ENCODE results near the gene PTGR2. TPM values are rescaled to one million over a fixed set of nuclear protein-coding genes. Genes with fewer than 3 reads are reported as not detected.

Gene PTGR2
- total RNA-seq, 1 experiment from 2014 or later = 6.7 TPM

DNA sequence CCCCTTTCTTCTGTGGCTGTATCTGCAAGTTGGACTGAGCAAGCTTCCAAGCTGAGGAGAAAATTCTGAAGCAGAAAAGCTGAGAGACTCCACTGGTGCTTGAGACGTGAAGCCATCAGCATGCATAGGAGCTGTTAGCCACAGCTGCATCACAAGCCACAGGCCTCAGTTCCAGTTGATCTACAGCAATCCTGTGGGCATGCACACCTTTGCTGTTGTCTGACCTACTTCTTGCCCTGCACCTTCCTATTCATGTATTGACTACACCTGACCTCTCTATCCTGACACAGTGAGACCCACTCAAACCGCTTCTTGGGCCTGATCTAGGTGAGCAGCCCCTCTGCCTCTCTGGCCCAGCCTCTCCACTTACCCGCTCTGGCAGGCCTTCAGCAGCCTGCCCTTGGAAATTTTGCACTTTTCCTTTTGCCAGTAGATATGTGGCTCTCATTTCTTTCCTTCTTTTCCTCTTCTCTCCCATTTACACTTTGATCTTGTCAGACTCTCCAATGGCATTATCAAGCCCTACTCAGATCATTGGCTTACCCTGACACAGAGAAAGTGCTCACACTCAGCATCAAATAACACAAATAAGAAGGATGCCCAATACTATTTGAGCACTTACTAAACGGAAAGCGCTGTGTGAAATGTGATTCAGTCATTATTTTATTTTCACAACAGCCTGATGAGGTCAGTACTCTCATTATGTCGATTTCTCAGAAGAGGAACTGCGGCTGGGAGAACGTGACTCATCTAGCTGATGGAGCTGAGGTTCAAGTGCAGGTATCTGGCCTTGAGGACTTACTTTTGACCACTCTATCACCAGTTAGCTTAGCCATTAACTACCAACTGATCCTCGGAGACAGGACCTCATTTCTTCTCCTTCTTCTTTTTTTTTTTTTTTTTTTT, 21.9 kb upstream of the PTGR2 start:
- Histone ChIP-seq H3K18ac (ENCODE audit: insufficient read length, low read depth, low read length) (no peak overlapping the region), H4K8ac (replicated peaks; ENCODE audit: insufficient read length, low read depth, low read length) (no peak overlapping the region), H2BK12ac (ENCODE audit: insufficient read length, low read depth, low read length) (no peak overlapping the region), H3T11ph (ENCODE audit: low read length) (no peak overlapping the region), H3K4me2 (ENCODE audit: insufficient read depth, insufficient read length, low read length) (no peak overlapping the region), H4K5ac (ENCODE audit: insufficient read length, low read depth, low read length) (no peak overlapping the region), H3K27me3 (ENCODE audit: insufficient read depth, low read length) (no peaks in the 10 kb centered on the region), H3K56ac (ENCODE audit: insufficient read length, low read depth, low read length) (no peak overlapping the region), H3K4me1 (ENCODE audit: insufficient read depth, low read length) (peaks cover 4% of the 10 kb centered on the region; the same call in 1 of the 2 replicates), H2BK15ac (ENCODE audit: low read depth, low read length) (no peak overlapping the region), H2BK20ac (ENCODE audit: low read depth, low read length, poor library complexity, severe bottlenecking) (no peak overlapping the region), H3K27ac (ENCODE audit: insufficient read length, low read depth, low read length) (no peak overlapping the region), H3K79me1 (ENCODE audit: insufficient read depth, low read depth, low read length, poor library complexity, severe bottlenecking) (no peaks in the 10 kb centered on the region), H3K4ac (ENCODE audit: low read depth, low read length) (no peak overlapping the region), H3K79me2 (ENCODE audit: insufficient read depth, low read length) (no peaks in the 10 kb centered on the region), H2AK5ac (ENCODE audit: insufficient read length, low read length) (no peak overlapping the region), H4K91ac (ENCODE audit: insufficient read length, low read depth, low read length) (no peak overlapping the region), H2BK5ac (ENCODE audit: insufficient read length, low read length) (no peak overlapping the region), H3K23me2 (ENCODE audit: insufficient read length, low read depth, low read length, poor library complexity, severe bottlenecking) (no peaks in the 10 kb centered on the region), H4K20me1 (ENCODE audit: control insufficient read depth, insufficient read depth, insufficient read length) (no peaks in the 10 kb centered on the region), H3K14ac (ENCODE audit: insufficient read depth, low read length) (no peak overlapping the region; the same call in 1 of the 2 replicates), H3K9me3 (ENCODE audit: control insufficient read depth, low read depth, low read length) (no peaks in the 10 kb centered on the region), H3K23ac (ENCODE audit: insufficient read length, low read depth, low read length) (no peak overlapping the region), H2BK120ac (ENCODE audit: low read depth, low read length, poor library complexity, severe bottlenecking) (no peak overlapping the region), H2AFZ (ENCODE audit: low read length) (no peak overlapping the region), H3K9ac (ENCODE audit: extremely low read depth, insufficient read length, low read length) (no peak overlapping the region)
- WGBS (ENCODE audit: extremely low coverage, insufficient read length, low lambda C conversion rate) = no CpG with 5 or more reads among the region's 9 CpGs
- Mint-ChIP-seq H3K36me3 (ENCODE audit: insufficient read depth in 1 of 3, low read depth in 3 of 3) (no peaks in the 10 kb centered on the region), H3K9me3 (no peaks in the 10 kb centered on the region), H3K27ac (no peak overlapping the region), H3K4me3 (no peak overlapping the region), H3K27me3 (ENCODE audit: low read depth) (no peaks in the 10 kb centered on the region; the same call in 1 of the 2 replicates), H3K4me1 (peaks cover 16 to 19% of the 10 kb centered on the region in 2 experiments)
- TF ChIP-seq, protein P1, sequence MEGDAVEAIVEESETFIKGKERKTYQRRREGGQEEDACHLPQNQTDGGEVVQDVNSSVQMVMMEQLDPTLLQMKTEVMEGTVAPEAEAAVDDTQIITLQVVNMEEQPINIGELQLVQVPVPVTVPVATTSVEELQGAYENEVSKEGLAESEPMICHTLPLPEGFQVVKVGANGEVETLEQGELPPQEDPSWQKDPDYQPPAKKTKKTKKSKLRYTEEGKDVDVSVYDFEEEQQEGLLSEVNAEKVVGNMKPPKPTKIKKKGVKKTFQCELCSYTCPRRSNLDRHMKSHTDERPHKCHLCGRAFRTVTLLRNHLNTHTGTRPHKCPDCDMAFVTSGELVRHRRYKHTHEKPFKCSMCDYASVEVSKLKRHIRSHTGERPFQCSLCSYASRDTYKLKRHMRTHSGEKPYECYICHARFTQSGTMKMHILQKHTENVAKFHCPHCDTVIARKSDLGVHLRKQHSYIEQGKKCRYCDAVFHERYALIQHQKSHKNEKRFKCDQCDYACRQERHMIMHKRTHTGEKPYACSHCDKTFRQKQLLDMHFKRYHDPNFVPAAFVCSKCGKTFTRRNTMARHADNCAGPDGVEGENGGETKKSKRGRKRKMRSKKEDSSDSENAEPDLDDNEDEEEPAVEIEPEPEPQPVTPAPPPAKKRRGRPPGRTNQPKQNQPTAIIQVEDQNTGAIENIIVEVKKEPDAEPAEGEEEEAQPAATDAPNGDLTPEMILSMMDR (conservative IDR thresholded peaks at IDR 0.05) = no peak
- no peak for DNase-seq
